ENCODE measurements around the gene NEGR1.

DNA sequence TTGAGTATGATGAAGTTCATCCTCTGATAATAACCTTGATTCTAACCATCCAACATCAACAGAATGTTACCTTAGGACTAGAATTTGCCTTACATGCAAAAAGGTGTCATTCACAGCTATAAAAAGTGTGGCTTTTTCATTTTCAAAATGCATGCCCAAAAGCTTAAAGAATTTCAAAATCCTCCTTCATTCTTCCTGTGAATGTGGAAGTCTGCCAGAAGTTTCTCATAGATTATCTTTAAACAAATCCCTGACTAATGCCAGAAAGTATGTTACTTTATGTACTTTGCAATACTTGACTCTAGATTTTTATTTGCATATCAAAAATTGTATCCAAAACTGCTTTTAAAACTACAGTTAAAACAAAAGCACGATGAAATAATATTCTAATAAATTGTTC lies 930.9 kb downstream of the NEGR1 start:
- TF ChIP-seq, protein P1, sequence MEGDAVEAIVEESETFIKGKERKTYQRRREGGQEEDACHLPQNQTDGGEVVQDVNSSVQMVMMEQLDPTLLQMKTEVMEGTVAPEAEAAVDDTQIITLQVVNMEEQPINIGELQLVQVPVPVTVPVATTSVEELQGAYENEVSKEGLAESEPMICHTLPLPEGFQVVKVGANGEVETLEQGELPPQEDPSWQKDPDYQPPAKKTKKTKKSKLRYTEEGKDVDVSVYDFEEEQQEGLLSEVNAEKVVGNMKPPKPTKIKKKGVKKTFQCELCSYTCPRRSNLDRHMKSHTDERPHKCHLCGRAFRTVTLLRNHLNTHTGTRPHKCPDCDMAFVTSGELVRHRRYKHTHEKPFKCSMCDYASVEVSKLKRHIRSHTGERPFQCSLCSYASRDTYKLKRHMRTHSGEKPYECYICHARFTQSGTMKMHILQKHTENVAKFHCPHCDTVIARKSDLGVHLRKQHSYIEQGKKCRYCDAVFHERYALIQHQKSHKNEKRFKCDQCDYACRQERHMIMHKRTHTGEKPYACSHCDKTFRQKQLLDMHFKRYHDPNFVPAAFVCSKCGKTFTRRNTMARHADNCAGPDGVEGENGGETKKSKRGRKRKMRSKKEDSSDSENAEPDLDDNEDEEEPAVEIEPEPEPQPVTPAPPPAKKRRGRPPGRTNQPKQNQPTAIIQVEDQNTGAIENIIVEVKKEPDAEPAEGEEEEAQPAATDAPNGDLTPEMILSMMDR (IDR thresholded peaks at IDR 0.05) = no peak
- no peak for TF ChIP-seq EP300 (IDR thresholded peaks at IDR 0.05)

Data from ovary (tissue), 3 donors.